GM12878 (cell line): Measurements from ENCODE around the gene ARHGAP1. TPM values are rescaled to one million over a fixed set of nuclear protein-coding genes. Genes with fewer than 3 reads are reported as not detected.

ENCODE experiments used
- ATAC-seq: fragments of 200-7000 bp; cut with Tn5 transposase; 3 replicates; pipeline ENCODE4 v1.9.1; 2020; ENCODE audit warnings: mild to moderate bottlenecking, moderate library complexity
- BruUV-seq: library from RNA; stranded (reverse); fragments of 400-500 nt; replicated peaks from 2 replicates; lab custom pipeline; 2021; lab: Mats Ljungman, UMichigan
- CTCF ChIA-PET: fragments of 300-600 bp; sonication (Branson Sonifier 250); formaldehyde crosslinking; extraction: SDS; loops from one replicate; lab custom pipeline; 2021; ENCODE audit warnings: inconsistent platforms; lab: Yijun Ruan, JAX
- POLR2A ChIA-PET: fragments of 350-600 bp; formaldehyde crosslinking; extraction: SDS; loops from one replicate; lab custom pipeline; 2021; ENCODE audit warnings: inconsistent platforms; lab: Charles Lee
- RAD21 ChIA-PET: fragments of 300-600 bp; sonication (Branson Sonifier 250); formaldehyde crosslinking; loops from one replicate; lab custom pipeline; 2023; ENCODE audit warnings: antibody characterized with exemption; ENCODE audit not compliant: unreplicated experiment; lab: Charles Lee
- SMC1A ChIA-PET: fragments of 300-600 bp; sonication (Branson Sonifier 250); formaldehyde crosslinking; loops from one replicate; lab custom pipeline; 2023; ENCODE audit not compliant: unreplicated experiment, uncharacterized antibody; lab: Charles Lee
- DNase-seq: peaks from one replicate; pipeline ENCODE4 v3.0.0-alpha.2; 2011; ENCODE audit warnings: low read depth, low spot score
- FAIRE-seq: peaks from 3 replicates; lab custom pipeline; 2011; peaks lifted over from hg19 to GRCh38; lab: Jason Lieb, UNC
- H2AFZ ChIP-seq: 2 replicates; pipeline ENCODE4 v1.6.0; 2011; ENCODE audit warnings: low read depth, low read length, control low read depth; ENCODE audit not compliant: control insufficient read depth
- H3K27ac ChIP-seq: 2 replicates; pipeline ENCODE4 v1.5.1; 2011; ENCODE audit warnings: control low read depth; ENCODE audit not compliant: control insufficient read depth, insufficient read depth
- H3K27me3 ChIP-seq, 2 experiments: replicated peaks in 1 of 2; 2 replicates each; pipeline versions ENCODE4 v1.6.0 to v1.6.1; 2011; ENCODE audit warnings: low read length in 1 of 2; ENCODE audit not compliant: control insufficient read depth in 2 of 2, insufficient read depth in 2 of 2
- H3K36me3 ChIP-seq, 2 experiments: 2 replicates each; pipeline ENCODE4 v1.5.1; 2011; ENCODE audit warnings: low read length in 1 of 2; ENCODE audit not compliant: control insufficient read depth in 2 of 2, insufficient read depth in 2 of 2
- H3K4me1 ChIP-seq: 2 replicates; pipeline ENCODE4 v1.6.1; 2011; ENCODE audit warnings: mild to moderate bottlenecking, low read length, moderate library complexity, mixed read lengths; ENCODE audit not compliant: control insufficient read depth, insufficient read depth
- H3K4me2 ChIP-seq: 2 replicates; pipeline ENCODE4 v1.6.0; 2011; ENCODE audit warnings: control low read depth; ENCODE audit not compliant: control insufficient read depth, insufficient read depth
- H3K4me3 ChIP-seq: fragments of 200-600 bp; sonication (generic); 2 replicates; pipeline ENCODE4 v1.5.1; 2016
- H3K79me2 ChIP-seq: 2 replicates; pipeline ENCODE4 v1.6.0; 2011; ENCODE audit warnings: low read length; ENCODE audit not compliant: control insufficient read depth, insufficient read depth
- H3K9ac ChIP-seq: 2 replicates; pipeline ENCODE4 v1.8.0; 2011; ENCODE audit warnings: low read length, control low read depth, mixed read lengths; ENCODE audit not compliant: control insufficient read depth, insufficient read depth
- H3K9me3 ChIP-seq: replicated peaks from 3 replicates; pipeline ENCODE4 v1.5.1; 2011; ENCODE audit warnings: mild to moderate bottlenecking, low read length; ENCODE audit not compliant: control insufficient read depth, insufficient read depth
- H4K20me1 ChIP-seq: 2 replicates; pipeline ENCODE4 v1.6.0; 2011; ENCODE audit not compliant: control insufficient read depth, insufficient read depth
- CEBPB ChIP-seq, 2 experiments: fragments of 150-350 bp in 1 of 2; IDR thresholded peaks; 2 replicates each; pipeline ENCODE4 v1.6.1; 2012 to 2014; ENCODE audit warnings: low read depth in 2 of 2, low read length in 2 of 2, borderline replicate concordance in 1 of 2, inconsistent platforms in 1 of 2
- CHD1 ChIP-seq: IDR thresholded peaks from 2 replicates; pipeline ENCODE4 v1.6.1; 2012; ENCODE audit warnings: low read depth, low read length, improper control_type of control experiment
- CREM ChIP-seq: IDR thresholded peaks from 2 replicates; pipeline ENCODE4 v1.6.1; 2014; ENCODE audit warnings: antibody characterized with exemption, low read depth
- ESRRA ChIP-seq: IDR thresholded peaks from 2 replicates; pipeline ENCODE4 v1.6.1; 2012; ENCODE audit warnings: mild to moderate bottlenecking, low read length, improper control_type of control experiment
- IRF4 ChIP-seq: IDR thresholded peaks from 2 replicates; pipeline ENCODE4 v1.6.1; 2011; ENCODE audit warnings: low read depth, low read length
- PML ChIP-seq: IDR thresholded peaks from 2 replicates; pipeline ENCODE4 v1.6.1; 2012; ENCODE audit warnings: low read length, inconsistent platforms
- RCOR1 ChIP-seq: conservative IDR thresholded peaks from 2 replicates; pipeline ENCODE4 v1.6.1; 2012; ENCODE audit warnings: low read depth, low read length, improper control_type of control experiment
- WGBS: methylation state at CpG from one replicate; pipeline ENCODE4 v1.1.6; 2016; ENCODE audit warnings: low lambda C conversion rate; ENCODE audit not compliant: insufficient replicate concordance, insufficient coverage; ENCODE audit errors: missing lambda C conversion rate; 5-methylcytosine and 5-hydroxymethylcytosine counted together
- in situ Hi-C: fragments of 300-500 bp; cut with MboI; formaldehyde crosslinking; loops from 9 replicates; pipeline ENCODE4 v1.14.3; 2018; ENCODE audit warnings: mixed read lengths
- intact Hi-C: fragments of 100-400 bp; cut with micrococcal nuclease; formaldehyde crosslinking; loops from one replicate; pipeline ENCODE4 v1.14.2; 2022; ENCODE audit not compliant: unreplicated experiment
- polyA plus RNA-seq, 11 experiments: library from polyadenylated mRNA; depleted of rRNA in 4 of 11; unstranded in 6 of 11; stranded (reverse) in 5 of 11; fragments of >200 nt; fragmentation: Nextera tagmentation in 4 of 11; fragmentation: Illumina TruSeq in 1 of 11; extraction: Ambion mirVana in 4 of 11; extraction: Trizol in 1 of 11; gene quantifications; 1 replicate in 1 of 11; 2 replicates in 10 of 11; pipeline versions ENCODE4 v1.2.1 to v1.2.3, GENCODE V29; 2011 to 2016; ENCODE audit warnings: inconsistent platforms in 2 of 11, missing spikeins in 2 of 11, low read depth in 1 of 11
- total RNA-seq, 4 experiments: library from RNA; depleted of rRNA in 3 of 4; stranded (reverse); fragments of >200 nt in 3 of 4; fragmentation: Illumina TruSeq in 1 of 4; extraction: Trizol in 1 of 4; gene quantifications; 2 replicates each; pipeline versions ENCODE4 v1.2.1 to v1.2.3, GENCODE V29; 2013 to 2021
- TF ChIP-seq, protein P1 (sequence below): fragments of 450-650 bp; IDR thresholded peaks from 2 replicates; pipeline ENCODE4 v1.6.1; 2017; ENCODE audit warnings: mild to moderate bottlenecking, moderate library complexity
- TF ChIP-seq, protein P2 (sequence below): fragments of 450-650 bp; formaldehyde crosslinking; IDR thresholded peaks from 2 replicates; pipeline ENCODE4 v1.5.0; 2022; ENCODE audit warnings: mild to moderate bottlenecking, missing genetic modification characterization
- TF ChIP-seq, protein P3 (sequence below): fragments of 450-650 bp; IDR thresholded peaks from 2 replicates; pipeline ENCODE4 v1.6.1; 2014; ENCODE audit warnings: mild to moderate bottlenecking
- TF ChIP-seq, protein P4 (sequence below): fragments of 450-650 bp; IDR thresholded peaks from 2 replicates; pipeline ENCODE4 v1.6.1; 2017; ENCODE audit warnings: antibody characterized with exemption, mild to moderate bottlenecking, moderate library complexity

Gene ARHGAP1
- total and polyA plus RNA-seq, 10 of the 15 experiments (the other 5 are each of a cell fraction or from before 2014, with no cell fraction given): 4.3 to 45.5 (median 23.2) TPM

DNA sequence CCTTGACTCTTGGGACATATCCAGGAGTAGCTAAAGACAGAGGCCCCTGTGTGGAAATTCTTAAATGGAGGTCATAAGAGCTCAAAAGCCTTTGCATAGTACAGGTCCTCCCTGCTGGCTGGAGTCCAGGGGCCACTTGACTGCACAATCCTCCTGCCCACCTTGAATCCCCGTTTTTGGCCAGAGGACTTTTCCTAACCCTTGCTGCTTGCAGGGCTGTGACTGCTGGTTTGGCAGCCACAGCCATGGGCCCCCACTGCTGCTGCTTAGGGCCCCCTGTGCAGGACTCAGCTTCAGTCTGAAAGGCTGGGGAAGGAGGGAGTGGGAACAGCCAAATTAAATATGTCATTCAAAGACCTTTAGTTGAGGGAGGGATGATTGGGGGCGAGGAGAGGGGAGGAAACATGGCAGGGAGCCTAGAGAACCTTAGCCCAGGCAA is 33.4 kb downstream of the ARHGAP1 start (continued):
- no peak for TF ChIP-seq CREM

DNA sequence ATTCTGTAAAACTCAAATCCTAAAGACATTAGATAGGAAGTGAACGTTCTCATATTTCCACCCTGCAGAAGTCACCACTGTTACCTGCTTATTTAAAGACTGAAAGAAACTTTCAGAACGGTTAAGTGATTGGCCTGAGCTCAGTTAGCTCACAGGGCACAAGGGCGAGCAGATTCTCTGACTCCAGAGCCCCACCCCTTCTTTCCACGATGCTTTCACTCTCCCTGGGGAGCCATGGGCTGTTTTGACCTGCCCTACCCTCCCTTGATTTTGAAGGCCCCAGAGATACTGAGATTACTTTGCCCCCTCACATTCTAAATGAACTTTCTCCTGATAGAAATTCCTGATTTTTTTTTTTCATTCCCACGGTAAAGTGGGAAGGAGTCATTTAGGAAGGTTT is 33.9 kb downstream of the ARHGAP1 start:
- 73% methylated on average over 5 of the region's 5 CpGs for WGBS
- in situ Hi-C loops: no loop called here
- Histone ChIP-seq H3K9me3 (no peaks in the 10 kb centered on the region), H3K79me2 (no peaks in the 10 kb centered on the region), H3K9ac (no peak overlapping the region), H3K4me1 (no peaks in the 10 kb centered on the region), H4K20me1 (no peaks in the 10 kb centered on the region), H3K4me2 (no peak overlapping the region), H3K27me3 (no peaks in the 10 kb centered on the region), H3K4me3 (no peak overlapping the region), H2AFZ (no peak overlapping the region), H3K27ac (no peak overlapping the region), H3K36me3 (peaks cover 11 to 37% of the 10 kb centered on the region in 2 experiments)
- POLR2A ChIA-PET: no interaction called here
- no TSS peak for BruUV-seq
- intact Hi-C loops: no loop called here
- SMC1A ChIA-PET: no interaction called here
- RAD21 ChIA-PET: no interaction called here
- ATAC-seq (no peak), DNase-seq (no peak), FAIRE-seq (no peak)
- CTCF ChIA-PET: no interaction called here
- TF ChIP-seq RCOR1 (no peak), ESRRA (no peak), CHD1 (no peak), IRF4 (no peak), CEBPB (IDR thresholded peaks at IDR 0.05; ENCODE audit: borderline replicate concordance in 1 of 2, low read depth in 2 of 2, low read length in 2 of 2) (no peak), PML (no peak)
- TF ChIP-seq, protein P1, sequence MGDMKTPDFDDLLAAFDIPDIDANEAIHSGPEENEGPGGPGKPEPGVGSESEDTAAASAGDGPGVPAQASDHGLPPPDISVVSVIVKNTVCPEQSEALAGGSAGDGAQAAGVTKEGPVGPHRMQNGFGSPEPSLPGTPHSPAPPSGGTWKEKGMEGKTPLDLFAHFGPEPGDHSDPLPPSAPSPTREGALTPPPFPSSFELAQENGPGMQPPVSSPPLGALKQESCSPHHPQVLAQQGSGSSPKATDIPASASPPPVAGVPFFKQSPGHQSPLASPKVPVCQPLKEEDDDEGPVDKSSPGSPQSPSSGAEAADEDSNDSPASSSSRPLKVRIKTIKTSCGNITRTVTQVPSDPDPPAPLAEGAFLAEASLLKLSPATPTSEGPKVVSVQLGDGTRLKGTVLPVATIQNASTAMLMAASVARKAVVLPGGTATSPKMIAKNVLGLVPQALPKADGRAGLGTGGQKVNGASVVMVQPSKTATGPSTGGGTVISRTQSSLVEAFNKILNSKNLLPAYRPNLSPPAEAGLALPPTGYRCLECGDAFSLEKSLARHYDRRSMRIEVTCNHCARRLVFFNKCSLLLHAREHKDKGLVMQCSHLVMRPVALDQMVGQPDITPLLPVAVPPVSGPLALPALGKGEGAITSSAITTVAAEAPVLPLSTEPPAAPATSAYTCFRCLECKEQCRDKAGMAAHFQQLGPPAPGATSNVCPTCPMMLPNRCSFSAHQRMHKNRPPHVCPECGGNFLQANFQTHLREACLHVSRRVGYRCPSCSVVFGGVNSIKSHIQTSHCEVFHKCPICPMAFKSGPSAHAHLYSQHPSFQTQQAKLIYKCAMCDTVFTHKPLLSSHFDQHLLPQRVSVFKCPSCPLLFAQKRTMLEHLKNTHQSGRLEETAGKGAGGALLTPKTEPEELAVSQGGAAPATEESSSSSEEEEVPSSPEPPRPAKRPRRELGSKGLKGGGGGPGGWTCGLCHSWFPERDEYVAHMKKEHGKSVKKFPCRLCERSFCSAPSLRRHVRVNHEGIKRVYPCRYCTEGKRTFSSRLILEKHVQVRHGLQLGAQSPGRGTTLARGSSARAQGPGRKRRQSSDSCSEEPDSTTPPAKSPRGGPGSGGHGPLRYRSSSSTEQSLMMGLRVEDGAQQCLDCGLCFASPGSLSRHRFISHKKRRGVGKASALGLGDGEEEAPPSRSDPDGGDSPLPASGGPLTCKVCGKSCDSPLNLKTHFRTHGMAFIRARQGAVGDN: no peak
- TF ChIP-seq, protein P2, sequence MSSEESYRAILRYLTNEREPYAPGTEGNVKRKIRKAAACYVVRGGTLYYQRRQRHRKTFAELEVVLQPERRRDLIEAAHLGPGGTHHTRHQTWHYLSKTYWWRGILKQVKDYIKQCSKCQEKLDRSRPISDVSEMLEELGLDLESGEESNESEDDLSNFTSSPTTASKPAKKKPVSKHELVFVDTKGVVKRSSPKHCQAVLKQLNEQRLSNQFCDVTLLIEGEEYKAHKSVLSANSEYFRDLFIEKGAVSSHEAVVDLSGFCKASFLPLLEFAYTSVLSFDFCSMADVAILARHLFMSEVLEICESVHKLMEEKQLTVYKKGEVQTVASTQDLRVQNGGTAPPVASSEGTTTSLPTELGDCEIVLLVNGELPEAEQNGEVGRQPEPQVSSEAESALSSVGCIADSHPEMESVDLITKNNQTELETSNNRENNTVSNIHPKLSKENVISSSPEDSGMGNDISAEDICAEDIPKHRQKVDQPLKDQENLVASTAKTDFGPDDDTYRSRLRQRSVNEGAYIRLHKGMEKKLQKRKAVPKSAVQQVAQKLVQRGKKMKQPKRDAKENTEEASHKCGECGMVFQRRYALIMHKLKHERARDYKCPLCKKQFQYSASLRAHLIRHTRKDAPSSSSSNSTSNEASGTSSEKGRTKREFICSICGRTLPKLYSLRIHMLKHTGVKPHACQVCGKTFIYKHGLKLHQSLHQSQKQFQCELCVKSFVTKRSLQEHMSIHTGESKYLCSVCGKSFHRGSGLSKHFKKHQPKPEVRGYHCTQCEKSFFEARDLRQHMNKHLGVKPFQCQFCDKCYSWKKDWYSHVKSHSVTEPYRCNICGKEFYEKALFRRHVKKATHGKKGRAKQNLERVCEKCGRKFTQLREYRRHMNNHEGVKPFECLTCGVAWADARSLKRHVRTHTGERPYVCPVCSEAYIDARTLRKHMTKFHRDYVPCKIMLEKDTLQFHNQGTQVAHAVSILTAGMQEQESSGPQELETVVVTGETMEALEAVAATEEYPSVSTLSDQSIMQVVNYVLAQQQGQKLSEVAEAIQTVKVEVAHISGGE (CRISPR knock-in tag): no peak
- TF ChIP-seq, protein P3, sequence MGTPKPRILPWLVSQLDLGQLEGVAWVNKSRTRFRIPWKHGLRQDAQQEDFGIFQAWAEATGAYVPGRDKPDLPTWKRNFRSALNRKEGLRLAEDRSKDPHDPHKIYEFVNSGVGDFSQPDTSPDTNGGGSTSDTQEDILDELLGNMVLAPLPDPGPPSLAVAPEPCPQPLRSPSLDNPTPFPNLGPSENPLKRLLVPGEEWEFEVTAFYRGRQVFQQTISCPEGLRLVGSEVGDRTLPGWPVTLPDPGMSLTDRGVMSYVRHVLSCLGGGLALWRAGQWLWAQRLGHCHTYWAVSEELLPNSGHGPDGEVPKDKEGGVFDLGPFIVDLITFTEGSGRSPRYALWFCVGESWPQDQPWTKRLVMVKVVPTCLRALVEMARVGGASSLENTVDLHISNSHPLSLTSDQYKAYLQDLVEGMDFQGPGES: no peak
- TF ChIP-seq, protein P4, sequence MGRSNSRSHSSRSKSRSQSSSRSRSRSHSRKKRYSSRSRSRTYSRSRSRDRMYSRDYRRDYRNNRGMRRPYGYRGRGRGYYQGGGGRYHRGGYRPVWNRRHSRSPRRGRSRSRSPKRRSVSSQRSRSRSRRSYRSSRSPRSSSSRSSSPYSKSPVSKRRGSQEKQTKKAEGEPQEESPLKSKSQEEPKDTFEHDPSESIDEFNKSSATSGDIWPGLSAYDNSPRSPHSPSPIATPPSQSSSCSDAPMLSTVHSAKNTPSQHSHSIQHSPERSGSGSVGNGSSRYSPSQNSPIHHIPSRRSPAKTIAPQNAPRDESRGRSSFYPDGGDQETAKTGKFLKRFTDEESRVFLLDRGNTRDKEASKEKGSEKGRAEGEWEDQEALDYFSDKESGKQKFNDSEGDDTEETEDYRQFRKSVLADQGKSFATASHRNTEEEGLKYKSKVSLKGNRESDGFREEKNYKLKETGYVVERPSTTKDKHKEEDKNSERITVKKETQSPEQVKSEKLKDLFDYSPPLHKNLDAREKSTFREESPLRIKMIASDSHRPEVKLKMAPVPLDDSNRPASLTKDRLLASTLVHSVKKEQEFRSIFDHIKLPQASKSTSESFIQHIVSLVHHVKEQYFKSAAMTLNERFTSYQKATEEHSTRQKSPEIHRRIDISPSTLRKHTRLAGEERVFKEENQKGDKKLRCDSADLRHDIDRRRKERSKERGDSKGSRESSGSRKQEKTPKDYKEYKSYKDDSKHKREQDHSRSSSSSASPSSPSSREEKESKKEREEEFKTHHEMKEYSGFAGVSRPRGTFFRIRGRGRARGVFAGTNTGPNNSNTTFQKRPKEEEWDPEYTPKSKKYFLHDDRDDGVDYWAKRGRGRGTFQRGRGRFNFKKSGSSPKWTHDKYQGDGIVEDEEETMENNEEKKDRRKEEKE: no peak
